ENCODE data around the gene THOC1. TPM values are rescaled to one million over a fixed set of nuclear protein-coding genes. Genes with fewer than 3 reads are reported as not detected.

The THOC1 gene
- total and polyA plus RNA-seq, 2 of the 4 experiments (the other 2 are of a cell fraction) = 13.3 to 15.8 TPM

DNA sequence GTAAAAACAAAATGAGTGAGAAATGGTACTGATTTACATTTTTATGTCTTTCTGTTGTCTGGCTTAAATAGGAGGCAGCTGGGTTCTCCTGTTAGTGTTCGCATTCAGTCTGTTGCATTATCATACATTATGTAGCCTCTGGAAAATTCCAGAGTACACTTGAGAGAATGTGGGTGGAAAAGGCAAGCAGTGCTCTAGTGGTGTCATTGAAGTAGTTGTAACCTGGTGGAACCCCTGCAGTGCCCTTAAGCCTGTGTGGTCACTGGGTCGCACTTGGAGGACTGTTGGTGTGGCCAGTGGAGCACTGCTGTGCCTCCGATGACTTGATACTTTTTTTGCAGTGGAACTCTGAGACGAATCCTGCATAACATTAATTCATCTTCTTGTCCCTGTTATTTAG lies 57.1 kb downstream of the THOC1 start:
- no peak overlapping the region for H4K5ac ChIP-seq (ENCODE audit: low read depth, low read length)
- intact Hi-C loops (cut with micrococcal nuclease) = no loop called here
- H2BK120ac ChIP-seq (ENCODE audit: low read depth, low read length) = no peak overlapping the region
- H4K8ac ChIP-seq (ENCODE audit: low read depth in 2 of 2, low read length in 2 of 2) = no peak overlapping the region
- TF ChIP-seq POLR2A (IDR thresholded peaks at IDR 0.05; ENCODE audit: low read depth, low read length) (no peak), RAD21 (IDR thresholded peaks at IDR 0.05; ENCODE audit: low read length) (no peak), MXI1 (IDR thresholded peaks at IDR 0.05; ENCODE audit: borderline replicate concordance, low read depth, low read length) (no peak), USF2 (IDR thresholded peaks at IDR 0.05; ENCODE audit: low read depth, low read length) (no peak), MAFK (IDR thresholded peaks at IDR 0.05; ENCODE audit: low read depth, low read length) (no peak), FOS (IDR thresholded peaks at IDR 0.05; ENCODE audit: low read depth, low read length) (no peak), BHLHE40 (IDR thresholded peaks at IDR 0.05; ENCODE audit: low read depth, low read length) (no peak), RCOR1 (IDR thresholded peaks at IDR 0.05; ENCODE audit: insufficient replicate concordance, low read length) (no peak), RFX5 (IDR thresholded peaks at IDR 0.05; ENCODE audit: low read depth, low read length) (no peak), ELK1 (IDR thresholded peaks at IDR 0.05; ENCODE audit: borderline replicate concordance, low read depth, low read length) (no peak), NFE2L2 (IDR thresholded peaks at IDR 0.05; ENCODE audit: low read depth, low read length) (no peak)
- no CpG with 5 or more reads among the region's 4 CpGs for WGBS, 2 experiments (ENCODE audit: extremely low coverage in 2 of 2, insufficient read length in 1 of 2)
- no peak overlapping the region for H3K4ac ChIP-seq (ENCODE audit: low read depth, low read length)
- H2BK20ac ChIP-seq (ENCODE audit: low read depth, low read length) = no peak overlapping the region
- no peaks in the 10 kb centered on the region; the same call in 1 of the 2 replicates for H3K9me1 ChIP-seq (ENCODE audit: insufficient read depth, low read length)
- BruUV-seq (replicated peaks) = no TSS peak
- no peak overlapping the region for H3K9ac ChIP-seq (ENCODE audit: low read depth, low read length)
- no peak overlapping the region for H3K18ac ChIP-seq (ENCODE audit: low read depth, low read length)
- no peak overlapping the region for H3K27ac ChIP-seq (ENCODE audit: insufficient read depth, low read length)
- H3K4me1 ChIP-seq (ENCODE audit: control insufficient read depth, insufficient read depth, low read length) = no peaks in the 10 kb centered on the region
- no peak overlapping the region for H3K14ac ChIP-seq (replicated peaks; ENCODE audit: low read depth, low read length)
- H3K36me3 ChIP-seq (ENCODE audit: control insufficient read depth, insufficient read depth, low read length) = peaks cover 26% of the 10 kb centered on the region
- no peak overlapping the region for H3K4me3 ChIP-seq (ENCODE audit: insufficient read depth, low read depth, low read length)
- H2AK5ac ChIP-seq (ENCODE audit: low read depth, low read length) = no peak overlapping the region
- H4K91ac ChIP-seq (ENCODE audit: insufficient read depth, low read depth, low read length) = no peak overlapping the region
- H3K4me2 ChIP-seq (ENCODE audit: low read depth, low read length) = no peak overlapping the region
- dilution Hi-C loops (cut with HindIII; ENCODE audit: low sequenced_read_pairs, unreplicated experiment) = no loop called here
- H2AFZ ChIP-seq (replicated peaks; ENCODE audit: low read length, poor library complexity) = no peak overlapping the region
- H3K79me1 ChIP-seq (ENCODE audit: low read depth in 1 of 2, low read length in 2 of 2) = peaks cover 6 to 8% of the 10 kb centered on the region in 2 experiments
- no peaks in the 10 kb centered on the region for H3K27me3 ChIP-seq (ENCODE audit: control insufficient read depth, insufficient read depth, low read length)
- H2BK5ac ChIP-seq (ENCODE audit: low read depth, low read length, poor library complexity, severe bottlenecking) = no peak overlapping the region
- in situ Hi-C loops (cut with MboI; ENCODE audit: low sequenced_read_pairs) = no loop called here
- no peak overlapping the region for H3K23ac ChIP-seq (ENCODE audit: low read depth, low read length)
- no peak overlapping the region for H2BK15ac ChIP-seq (ENCODE audit: low read depth, low read length)
- no peak for ATAC-seq (ENCODE audit: low read depth)
- H3K9me3 ChIP-seq (ENCODE audit: control insufficient read depth, insufficient read depth, low read length) = no peaks in the 10 kb centered on the region
- H4K20me1 ChIP-seq (ENCODE audit: insufficient read depth, low read length) = no peaks in the 10 kb centered on the region
- no peak for DNase-seq
- CTCF ChIA-PET = no interaction called here
- no peak overlapping the region for H2AK9ac ChIP-seq (replicated peaks; ENCODE audit: low read depth, low read length, poor library complexity)
- POLR2A ChIA-PET (ENCODE audit: unreplicated experiment) = no interaction called here
- H3K56ac ChIP-seq (ENCODE audit: extremely low read depth, insufficient read depth, low read length) = no peak overlapping the region
